ENCODE results near the gene FMNL2.

The FMNL2 gene

GRCh38 chr2:152683400-152683799 is 348.4 kb downstream of the FMNL2 start:
- Mint-ChIP-seq H3K4me3 (no peak overlapping the region), H3K27me3 (no peaks in the 10 kb centered on the region), H3K27ac (no peak overlapping the region), H3K9me3 (no peaks in the 10 kb centered on the region), H3K4me1 (ENCODE audit: low read depth) (peaks cover 24% of the 10 kb centered on the region), H3K36me3 (ENCODE audit: low read depth) (peaks cover 61% of the 10 kb centered on the region)

GRCh38 chr2:152686321-152686720 is 351.3 kb downstream of the FMNL2 start:
- H3K27ac Mint-ChIP-seq = no peak overlapping the region
- H3K27me3 Mint-ChIP-seq = no peaks in the 10 kb centered on the region
- H3K4me3 Mint-ChIP-seq = no peak overlapping the region
- H3K36me3 Mint-ChIP-seq (ENCODE audit: low read depth) = peaks cover 50% of the 10 kb centered on the region
- no peaks in the 10 kb centered on the region for H3K9me3 Mint-ChIP-seq
- peaks cover 24% of the 10 kb centered on the region for H3K4me1 Mint-ChIP-seq (ENCODE audit: low read depth)

GRCh38 chr2:152693033-152693432 is 358.1 kb downstream of the FMNL2 start:
- Mint-ChIP-seq H3K27ac (no peak overlapping the region), H3K4me1 (ENCODE audit: low read depth) (peaks cover 45% of the 10 kb centered on the region), H3K4me3 (no peak overlapping the region), H3K9me3 (no peaks in the 10 kb centered on the region), H3K27me3 (no peaks in the 10 kb centered on the region), H3K36me3 (ENCODE audit: low read depth) (peaks cover 47% of the 10 kb centered on the region)

GRCh38 chr2:152694161-152694661 is 359.2 kb downstream of the FMNL2 start:
- H3K9me3 Mint-ChIP-seq = no peaks in the 10 kb centered on the region
- H3K36me3 Mint-ChIP-seq (ENCODE audit: low read depth) = peaks cover 37% of the 10 kb centered on the region
- H3K27me3 Mint-ChIP-seq = no peaks in the 10 kb centered on the region
- peaks cover 51% of the 10 kb centered on the region for H3K4me1 Mint-ChIP-seq (ENCODE audit: low read depth)
- H3K4me3 Mint-ChIP-seq = peak overlapping the region; percentile 70
- H3K27ac Mint-ChIP-seq = peak overlapping the region; percentile 83

GRCh38 chr2:152695763-152696162 is 360.8 kb downstream of the FMNL2 start:
- no peaks in the 10 kb centered on the region for H3K27me3 Mint-ChIP-seq
- no peak overlapping the region for H3K27ac Mint-ChIP-seq
- peaks cover 44% of the 10 kb centered on the region for H3K36me3 Mint-ChIP-seq (ENCODE audit: low read depth)
- H3K4me1 Mint-ChIP-seq (ENCODE audit: low read depth) = peaks cover 55% of the 10 kb centered on the region
- H3K9me3 Mint-ChIP-seq = no peaks in the 10 kb centered on the region
- H3K4me3 Mint-ChIP-seq = no peak overlapping the region

GRCh38 chr2:152696476-152696875 is 361.5 kb downstream of the FMNL2 start:
- peaks cover 5% of the 10 kb centered on the region for H3K9me3 Mint-ChIP-seq
- H3K27ac Mint-ChIP-seq = no peak overlapping the region
- peaks cover 45% of the 10 kb centered on the region for H3K36me3 Mint-ChIP-seq (ENCODE audit: low read depth)
- peaks cover 61% of the 10 kb centered on the region for H3K4me1 Mint-ChIP-seq (ENCODE audit: low read depth)
- no peak overlapping the region for H3K4me3 Mint-ChIP-seq
- H3K27me3 Mint-ChIP-seq = no peaks in the 10 kb centered on the region
